Brain pericyte (primary cell): ENCODE data around the gene CNTN5.
A peak's percentile ranks its signal among the peaks of the same experiment; 100 is the strongest.
"Not testable (repeated sequence)": the region's sequence is repeated elsewhere in the genome, so short reads cannot be mapped to it uniquely, and the experiment has no call there.

Experiments used
- DNase-seq: peaks from one replicate; pipeline ENCODE4 v3.0.0-alpha.2; 2012; ENCODE audit warnings: low read depth, low spot score

CNTN5 gene

DNA sequence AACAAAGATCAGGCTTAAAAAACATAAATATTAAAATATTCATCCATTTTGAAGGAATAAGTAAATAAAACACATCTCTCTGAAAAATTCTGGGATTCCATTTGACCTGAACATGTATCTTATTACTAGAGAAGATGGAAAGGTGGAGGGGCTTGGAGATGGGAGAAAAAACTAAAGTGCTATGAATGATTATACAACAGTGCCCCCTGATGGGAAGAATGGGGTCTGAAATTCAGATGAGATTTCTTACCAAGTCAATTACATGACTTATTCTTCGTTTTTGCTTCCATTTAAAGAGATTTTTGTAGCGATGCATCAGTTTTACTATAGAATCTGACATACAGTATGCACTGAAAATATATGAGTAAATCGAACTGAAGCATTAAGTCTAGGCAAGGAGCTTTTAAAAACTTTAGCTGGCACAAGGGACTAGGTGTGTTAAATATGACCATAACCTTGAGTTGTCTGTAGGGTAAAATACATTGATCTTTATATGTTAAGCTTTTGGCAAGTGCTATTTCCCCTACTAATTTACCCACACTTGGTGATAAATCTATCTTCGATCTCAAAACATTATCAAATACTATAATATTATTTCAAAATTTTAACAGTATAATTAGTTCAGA lies 718.8 kb downstream of the CNTN5 start:
- DNase-seq, result peak; percentile 24

DNA sequence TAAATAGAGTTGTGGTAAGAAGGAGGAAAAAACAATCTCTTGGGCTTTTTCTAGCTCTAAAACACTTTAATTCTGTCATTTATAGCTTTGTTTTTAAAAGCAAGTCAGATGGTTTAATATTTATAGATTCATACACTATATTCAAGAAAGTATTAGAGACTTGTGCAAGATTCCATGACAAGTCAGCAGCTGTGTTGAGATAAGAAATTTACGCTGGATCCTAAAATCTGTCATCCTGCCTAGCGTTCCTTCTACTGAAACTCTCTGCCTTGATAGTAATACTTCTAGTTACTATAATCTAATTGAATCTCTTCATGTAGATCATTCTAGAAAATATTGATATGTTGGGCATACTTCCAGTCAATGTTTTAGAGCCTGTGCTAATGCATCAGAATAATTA lies 721.8 kb downstream of the CNTN5 start:
- no peak for DNase-seq

DNA sequence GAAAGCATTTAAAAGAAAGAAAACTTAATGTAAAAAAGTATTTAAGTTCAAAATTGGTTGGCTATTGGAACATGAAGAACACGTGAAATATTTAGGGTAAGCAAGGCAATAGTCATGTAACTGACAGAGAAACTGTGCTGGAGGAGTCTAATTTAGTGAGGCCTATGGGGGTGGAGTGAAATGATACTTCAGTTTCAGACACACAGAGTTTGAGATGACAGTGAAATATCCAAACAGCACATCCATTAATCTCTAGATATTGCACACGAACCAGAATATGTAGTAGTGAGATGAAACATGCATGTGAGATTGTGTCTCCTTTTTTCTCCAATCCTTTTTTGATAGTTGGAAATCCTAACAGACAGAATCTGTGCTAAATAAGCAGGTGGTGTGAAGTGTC lies 739.0 kb downstream of the CNTN5 start:
- DNase-seq, result no peak

DNA sequence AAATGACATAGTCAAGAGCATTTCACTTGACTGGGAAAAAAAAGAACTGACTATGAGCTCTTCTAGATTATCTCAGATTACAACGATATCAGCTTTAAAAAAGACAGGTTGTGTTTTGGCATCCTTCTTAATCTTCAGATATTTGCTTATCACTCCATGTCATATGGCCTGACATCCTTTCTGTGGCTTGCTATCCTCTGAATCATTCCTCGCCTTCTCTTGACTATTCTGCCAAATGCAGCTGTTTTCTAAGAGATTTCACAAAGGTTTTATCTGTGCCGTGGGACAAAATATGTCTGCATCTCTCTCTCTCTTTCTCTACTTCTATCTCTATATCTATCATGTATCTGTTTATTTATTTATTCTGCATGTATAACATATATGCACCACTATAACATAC lies 746.1 kb downstream of the CNTN5 start:
- DNase-seq, result no peak

DNA sequence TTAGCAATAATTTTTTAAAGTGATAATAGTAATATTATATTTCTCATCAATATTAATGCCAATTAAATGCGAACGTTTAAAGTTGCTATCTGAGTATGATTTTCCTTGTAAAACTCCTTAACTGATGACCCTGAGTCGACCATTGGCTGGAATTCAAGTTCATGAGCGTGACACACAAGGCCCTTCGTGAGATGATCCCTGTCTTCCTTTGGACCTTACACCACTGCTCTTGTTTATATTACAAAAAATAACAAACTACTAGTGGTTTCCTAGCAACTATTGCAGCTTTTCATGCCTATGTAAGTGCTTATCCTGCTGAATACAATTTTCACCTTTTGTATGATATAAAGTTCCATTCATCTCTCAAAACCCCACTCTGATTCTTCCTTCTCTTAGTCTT lies 752.9 kb downstream of the CNTN5 start:
- DNase-seq, result peak; percentile 62

DNA sequence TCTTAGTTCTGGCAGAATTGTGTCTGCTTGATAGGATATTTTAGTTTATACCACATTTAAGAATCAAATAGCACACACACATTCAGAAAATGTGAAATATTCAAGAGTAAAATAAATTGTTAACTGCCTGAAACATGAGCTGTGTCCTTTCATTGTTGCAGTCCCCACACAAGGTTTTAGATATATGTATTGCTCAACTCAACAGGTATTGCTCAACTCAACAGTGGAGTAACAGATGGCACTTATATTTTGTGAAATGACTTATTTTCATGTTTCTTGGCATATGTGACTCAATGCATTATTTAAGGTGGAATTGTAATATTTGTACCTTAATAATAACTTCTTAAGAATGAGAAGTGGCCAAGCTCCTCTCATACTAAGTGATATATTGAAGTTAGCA lies 760.3 kb downstream of the CNTN5 start:
- DNase-seq, result no peak

DNA sequence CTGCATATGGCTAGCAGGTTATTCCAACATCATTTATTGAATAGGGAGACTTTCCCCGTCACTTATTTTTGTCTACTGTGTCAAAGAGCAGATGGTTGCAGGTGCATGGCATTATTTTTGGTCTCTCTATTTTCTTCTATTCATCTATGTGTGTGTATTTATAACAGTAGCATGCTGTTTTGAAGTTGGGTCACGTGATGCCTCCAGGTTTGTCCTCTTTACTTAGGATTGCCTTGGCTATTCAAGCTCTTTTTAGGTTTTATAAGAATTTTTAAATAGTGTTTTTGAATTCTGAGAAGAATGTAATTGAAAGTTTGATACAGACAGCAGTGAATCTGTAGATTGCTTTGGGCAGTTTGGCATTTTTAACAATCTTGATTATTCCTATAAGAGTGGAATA lies 770.6 kb downstream of the CNTN5 start:
- DNase-seq, result no peak

DNA sequence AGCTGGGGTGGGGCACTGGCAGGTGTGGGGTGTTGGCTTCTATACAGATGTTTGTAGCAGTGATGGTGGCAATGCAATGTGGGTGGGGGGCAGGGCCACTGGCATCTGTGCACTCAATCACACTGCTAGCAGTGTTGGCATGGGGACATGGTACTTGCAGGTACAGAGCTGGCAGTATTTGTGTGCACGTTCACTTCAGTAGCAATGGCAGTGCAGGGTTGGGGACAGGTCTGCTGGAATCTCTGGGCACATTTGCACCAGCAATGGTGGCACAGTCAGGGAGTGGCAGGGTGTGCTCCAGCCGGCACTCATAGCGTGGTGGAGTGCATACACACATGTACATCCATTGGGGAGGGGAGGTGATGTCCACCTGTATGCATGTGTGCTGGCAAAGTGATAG lies 775.2 kb downstream of the CNTN5 start:
- DNase-seq, result no peak

DNA sequence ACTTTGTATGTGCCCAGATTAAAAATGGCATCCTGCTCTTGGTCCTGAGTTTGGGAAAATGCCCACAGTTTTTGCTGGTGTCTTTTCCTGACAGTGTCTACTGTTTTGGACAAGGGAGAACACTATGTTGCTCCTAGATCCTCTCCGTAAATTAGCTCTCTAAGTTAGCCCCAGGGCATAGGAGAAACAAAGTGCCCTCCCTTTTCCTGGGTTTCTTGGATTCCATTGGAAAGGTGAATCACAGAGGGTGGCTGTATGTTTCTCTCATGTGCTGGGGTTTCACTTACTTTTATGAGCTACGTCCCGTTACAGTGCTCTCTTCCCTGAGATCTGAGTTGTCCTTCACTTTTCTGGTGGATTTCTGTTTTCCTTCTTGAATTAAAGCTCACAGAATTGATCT lies 782.8 kb downstream of the CNTN5 start:
- no peak for DNase-seq

DNA sequence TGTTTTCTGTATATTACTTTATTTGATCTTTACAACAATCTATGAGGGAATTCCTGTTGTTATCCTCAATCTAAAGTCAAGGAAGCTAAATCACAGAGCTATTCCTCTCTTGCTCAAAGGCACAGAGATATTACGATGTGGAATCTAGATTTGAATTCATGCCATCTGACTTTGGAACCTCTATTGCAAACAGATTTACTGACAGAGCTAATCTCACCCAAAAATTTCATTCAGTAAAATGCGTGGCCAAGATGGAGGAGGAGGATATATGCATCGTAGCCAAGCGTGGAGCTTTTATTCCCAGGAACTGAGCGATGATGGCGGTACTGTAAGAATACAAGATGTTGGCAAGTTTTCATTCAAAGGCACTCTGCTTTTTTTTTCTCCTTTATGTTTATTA lies 791.8 kb downstream of the CNTN5 start:
- no peak for DNase-seq

DNA sequence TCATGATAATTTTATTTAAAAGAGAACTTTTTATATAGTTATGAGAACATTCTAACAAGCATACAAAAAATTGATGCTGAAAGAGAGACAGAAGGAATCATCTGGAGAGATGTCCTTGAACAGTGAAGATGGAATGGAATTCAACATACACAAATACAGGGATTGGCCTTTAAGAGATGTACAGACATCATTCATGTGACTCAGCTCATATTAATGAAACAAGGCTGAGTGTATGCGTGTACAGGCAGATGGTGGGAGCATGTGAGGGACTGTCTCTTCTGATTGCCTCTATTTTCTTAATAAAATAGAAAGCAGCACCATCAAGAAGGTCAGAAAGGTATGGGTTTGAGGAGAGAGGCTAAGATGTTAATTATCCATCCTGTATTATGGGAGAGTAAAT lies 793.3 kb downstream of the CNTN5 start:
- no peak for DNase-seq

DNA sequence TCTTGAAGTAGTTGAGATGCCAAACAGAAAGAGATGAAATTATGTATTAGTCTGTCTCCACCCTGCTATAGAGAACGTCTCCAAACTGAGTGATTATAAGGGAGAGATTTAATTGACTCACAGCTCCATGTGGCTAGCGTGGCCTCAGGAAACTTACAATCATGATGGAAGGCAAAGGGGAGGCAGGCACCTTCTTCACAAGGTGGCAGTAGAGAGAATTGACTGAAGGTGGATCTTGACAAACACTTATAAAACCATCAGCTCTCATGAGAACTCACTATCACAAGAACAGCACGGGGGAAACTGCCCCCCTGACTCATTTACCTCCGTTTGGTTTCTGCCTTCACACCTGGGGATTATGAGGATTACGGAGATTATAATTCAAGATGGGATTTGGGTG lies 794.0 kb downstream of the CNTN5 start:
- no peak for DNase-seq

DNA sequence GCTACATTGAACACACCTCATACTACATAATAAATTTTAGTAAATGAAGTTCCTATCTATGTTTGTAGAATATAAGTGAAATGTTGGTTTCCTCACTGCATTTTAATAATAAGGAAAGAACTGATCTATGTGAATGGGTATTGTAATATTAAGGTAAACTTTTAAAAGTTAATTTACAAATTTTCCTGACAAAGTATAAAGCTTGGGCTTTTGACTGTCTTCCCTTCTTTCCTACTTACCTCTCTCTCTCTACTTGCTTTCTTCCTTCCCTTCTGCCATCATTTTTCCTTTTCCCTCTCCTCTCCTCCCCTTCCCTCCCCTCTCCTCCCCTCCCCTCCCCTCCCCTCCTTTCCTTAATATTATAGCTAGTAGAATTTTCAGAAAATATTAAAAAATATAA lies 798.2 kb downstream of the CNTN5 start:
- no peak for DNase-seq

DNA sequence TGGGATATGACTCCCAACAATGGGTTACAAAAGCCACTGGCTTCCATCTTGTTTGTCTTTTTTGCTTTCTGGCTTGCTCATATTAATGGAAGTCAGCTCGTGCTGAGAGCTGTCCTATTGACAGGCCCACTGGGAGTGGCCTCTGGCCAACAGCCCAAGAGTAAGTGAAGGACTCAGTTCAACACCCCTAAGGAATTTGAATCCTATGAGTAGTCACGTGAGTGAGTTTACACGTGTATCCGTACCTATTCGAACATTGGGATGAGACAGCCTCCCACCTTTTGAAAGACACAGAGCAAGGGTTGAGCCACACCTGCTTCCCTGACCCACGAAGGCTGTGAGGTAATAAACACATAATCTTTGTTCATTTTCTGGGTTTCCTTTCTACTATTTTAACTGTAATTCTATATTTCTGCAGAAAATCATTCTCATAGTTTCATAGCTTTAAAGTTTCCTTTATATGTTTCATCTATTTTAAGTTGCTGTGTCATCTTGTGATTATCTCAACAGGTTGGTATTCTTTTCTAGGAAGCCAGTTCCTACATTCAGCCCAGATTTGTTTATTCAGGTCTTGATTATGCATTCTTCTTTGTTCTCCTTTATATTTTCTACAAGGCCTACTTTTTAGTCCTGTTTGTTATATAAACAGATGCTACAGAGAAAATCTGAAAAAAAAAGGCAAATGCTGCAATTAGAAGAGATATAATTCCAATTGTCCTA lies 802.3 kb downstream of the CNTN5 start:
- DNase-seq, result no peak

DNA sequence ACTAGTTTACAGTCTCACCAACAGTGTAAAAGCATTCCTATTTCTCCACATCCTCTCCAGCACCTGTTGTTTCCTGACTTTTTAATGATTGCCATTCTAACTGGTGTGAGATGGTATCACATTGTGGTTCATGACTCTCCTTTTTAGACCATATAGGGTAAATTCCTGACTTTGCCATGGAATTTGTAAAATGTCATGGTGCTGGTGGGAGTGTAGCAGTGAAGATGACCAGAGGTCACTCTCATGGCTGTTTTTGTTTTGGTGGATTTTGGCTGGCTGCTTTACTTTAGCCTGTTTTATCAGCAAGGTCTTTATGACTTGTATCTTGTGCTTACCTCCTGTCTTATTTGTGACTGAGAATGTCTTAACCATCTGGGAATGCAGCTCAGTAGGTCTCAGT lies 816.0 kb downstream of the CNTN5 start:
- not testable (repeated sequence) for DNase-seq

DNA sequence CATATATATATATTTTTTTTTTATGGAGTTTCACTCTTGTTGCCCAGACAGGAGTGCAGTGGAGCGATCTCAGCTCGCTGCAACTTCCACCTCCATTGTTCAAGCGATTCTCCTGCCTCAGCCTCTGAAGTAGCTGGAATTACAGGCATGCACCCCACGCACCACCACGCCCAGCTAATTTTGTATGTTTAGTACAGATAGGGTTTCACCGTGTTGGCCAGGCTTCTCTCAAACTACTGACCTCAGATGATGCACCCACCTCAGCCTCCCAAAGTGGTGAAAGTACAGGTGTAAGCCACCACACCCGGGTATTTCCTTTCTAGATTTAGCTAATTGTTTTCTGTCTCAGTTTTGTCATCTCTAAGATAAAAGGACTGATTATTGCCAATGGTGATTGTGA lies 821.1 kb downstream of the CNTN5 start:
- DNase-seq, result no peak

DNA sequence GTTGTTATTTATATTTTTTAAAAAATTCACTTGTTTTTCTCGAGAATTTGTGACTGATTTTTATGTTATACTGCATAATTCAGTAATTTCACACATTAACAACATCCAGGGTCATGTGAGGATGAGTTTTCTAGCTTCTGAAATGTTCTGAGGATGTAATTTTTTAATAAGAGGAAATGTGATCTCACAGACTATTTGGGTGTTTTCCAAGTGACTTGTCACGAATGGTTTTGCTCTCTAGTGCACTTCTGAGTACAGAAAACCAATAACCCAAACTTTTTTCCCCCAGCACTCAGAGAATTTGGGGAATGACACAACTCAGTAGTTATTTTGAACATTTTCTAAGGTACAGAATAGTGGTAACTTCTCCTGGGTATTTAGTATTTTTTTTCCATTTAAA lies 845.2 kb downstream of the CNTN5 start:
- DNase-seq, result no peak

DNA sequence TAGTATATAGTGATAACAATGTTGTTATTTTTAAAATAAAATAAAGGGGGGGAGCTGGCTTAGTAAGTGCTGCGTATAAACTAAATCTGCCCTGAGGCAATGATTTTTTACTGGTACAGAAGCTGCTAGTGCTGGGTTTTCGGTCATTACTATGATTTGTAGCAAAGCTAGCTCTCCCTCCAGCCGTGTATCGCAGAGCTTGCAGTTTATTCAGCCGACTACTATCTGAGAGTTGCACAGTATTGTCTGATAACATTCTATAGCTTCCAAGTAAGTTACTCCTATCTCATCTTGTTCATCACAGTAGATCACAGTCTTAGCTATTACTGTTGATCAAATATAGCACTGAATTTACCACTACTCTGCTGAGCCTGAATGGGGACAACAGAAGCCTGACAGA lies 860.9 kb downstream of the CNTN5 start:
- DNase-seq, result no peak

DNA sequence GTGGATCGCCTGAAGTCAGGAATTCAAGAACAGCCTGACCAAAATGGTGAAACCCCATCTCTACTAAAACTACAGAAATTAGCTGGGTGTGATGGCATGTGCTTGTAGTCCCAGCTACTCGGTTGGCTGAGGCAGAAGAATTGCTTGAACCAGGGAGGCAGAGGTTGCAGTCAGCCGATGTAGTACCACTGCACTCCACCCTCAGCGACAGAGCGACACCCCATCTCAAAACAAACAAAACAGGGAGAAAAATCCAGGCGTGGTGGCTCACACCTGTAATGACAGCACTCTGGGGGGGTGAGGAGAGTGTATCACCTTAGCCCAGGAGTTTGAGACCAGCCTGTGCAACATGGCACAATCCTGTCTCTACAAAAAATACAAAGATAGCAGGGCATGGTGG lies 864.0 kb downstream of the CNTN5 start:
- no peak for DNase-seq

DNA sequence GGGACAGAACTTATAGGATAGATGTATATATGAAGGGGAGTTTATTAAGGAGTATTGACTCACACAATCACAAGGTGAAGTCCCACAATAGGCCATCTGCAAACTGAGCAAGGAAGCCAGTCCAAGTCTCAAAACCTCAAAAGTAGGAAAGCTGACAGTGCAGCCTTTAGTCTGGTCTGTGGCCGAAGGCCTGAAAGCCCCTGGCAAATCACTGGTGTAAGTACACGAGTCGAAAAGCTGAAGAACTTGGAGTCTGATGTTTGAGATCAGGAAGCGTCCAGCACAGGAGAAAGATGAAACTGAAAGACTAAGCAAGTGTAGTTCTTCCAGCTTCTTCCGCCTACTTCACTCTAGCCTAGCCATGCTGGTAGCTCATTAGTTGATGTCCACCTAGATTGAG lies 866.7 kb downstream of the CNTN5 start:
- no peak for DNase-seq

DNA sequence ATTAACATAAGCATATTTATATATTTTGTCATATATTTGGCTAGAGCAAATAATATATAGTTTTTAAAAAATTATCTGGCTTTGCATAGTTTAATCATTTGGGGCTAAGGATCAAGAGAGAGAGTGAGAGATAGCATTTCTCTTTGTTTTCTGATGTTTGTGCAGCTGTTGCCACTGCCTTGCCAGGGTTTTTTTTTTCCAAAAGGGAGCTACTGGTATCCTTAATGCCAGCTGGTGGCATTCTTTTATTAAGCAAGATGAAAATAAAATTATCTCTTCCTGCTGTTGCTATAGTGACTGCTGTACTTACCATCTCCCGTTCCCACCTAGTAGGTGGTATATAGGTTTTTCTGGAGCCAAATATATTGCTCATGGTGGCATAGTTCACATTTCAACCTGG lies 873.1 kb downstream of the CNTN5 start:
- DNase-seq, result no peak

DNA sequence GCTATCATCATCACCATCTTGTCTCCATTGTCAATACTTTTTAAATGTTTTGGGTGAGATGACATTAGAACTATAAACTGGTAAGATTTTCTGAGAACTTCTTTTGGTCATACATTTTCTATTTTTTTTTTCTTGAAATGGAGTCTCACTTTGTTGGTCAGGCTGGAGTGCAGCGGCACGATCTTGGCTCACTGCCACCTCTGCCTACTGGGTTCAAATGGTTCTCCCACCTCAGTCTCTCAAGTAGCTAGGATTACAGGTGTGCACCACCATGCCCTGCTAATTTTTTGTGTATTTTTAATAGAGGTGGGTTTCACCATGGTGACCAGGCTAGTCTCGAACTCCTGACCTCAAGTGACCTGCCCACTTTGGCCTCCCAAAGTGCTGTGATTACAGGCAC lies 880.4 kb downstream of the CNTN5 start:
- DNase-seq, result no peak

DNA sequence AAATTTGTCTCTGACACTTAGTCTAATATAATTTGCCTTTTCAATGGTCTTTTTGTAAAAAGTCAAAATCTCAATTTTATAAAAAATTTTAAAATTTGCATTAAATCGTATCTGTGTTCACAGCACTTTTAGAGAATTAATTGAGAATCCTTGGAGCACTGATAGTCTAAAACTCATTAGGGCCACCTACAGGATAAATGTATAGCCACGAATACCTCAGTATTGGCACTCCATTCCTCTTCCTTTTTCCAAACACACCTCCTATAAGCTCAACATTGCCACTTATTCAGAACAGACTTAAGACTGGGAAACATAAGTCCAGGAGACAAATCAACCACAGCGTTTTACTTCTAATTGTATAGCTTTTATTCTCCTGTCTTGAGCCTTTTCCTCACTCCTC lies 890.4 kb downstream of the CNTN5 start:
- no peak for DNase-seq

DNA sequence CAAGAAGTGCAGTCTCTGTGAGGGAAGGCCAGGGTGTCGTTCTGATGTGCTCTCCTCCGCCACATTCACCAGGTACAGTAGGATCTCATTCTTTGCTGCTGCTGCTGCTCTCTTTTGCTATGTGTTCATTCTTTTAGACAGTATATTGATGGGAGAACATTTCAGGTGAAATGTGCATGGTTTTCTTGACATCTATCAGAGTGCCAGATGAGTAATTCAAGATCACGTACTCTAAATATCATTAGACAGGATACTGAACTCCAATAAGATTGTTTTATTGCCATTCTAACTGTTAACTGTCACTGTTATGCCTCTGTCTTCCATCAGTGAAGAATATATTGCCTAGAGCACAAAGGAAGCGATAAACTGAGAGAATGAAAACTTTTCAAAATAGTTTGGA lies 895.3 kb downstream of the CNTN5 start:
- no peak for DNase-seq
